Brain microvascular endothelial cell (primary cell): ENCODE measurements around the gene TMEM164.

Experiments
- DNase-seq: peaks from one replicate; pipeline ENCODE4 v3.0.0-alpha.2; 2020
- H3K27ac ChIP-seq: fragments of 250-450 bp; sonication (Bioruptor Pico); 2 replicates; pipeline ENCODE4 v1.5.1; 2020; ENCODE audit warnings: mild to moderate bottlenecking, moderate library complexity
- H3K27me3 ChIP-seq: fragments of 250-450 bp; sonication (Bioruptor Pico); replicated peaks from 2 replicates; pipeline ENCODE4 v1.5.1; 2020; ENCODE audit warnings: mild to moderate bottlenecking
- H3K36me3 ChIP-seq: fragments of 250-450 bp; sonication (Bioruptor Pico); replicated peaks from 2 replicates; pipeline ENCODE4 v1.5.1; 2020; ENCODE audit warnings: mild to moderate bottlenecking
- H3K4me3 ChIP-seq: 2 replicates; pipeline ENCODE4 v1.5.1; 2011; ENCODE audit warnings: low read depth, mild to moderate bottlenecking, control low read depth, low read length, moderate library complexity
- CTCF ChIP-seq: IDR thresholded peaks from 2 replicates; pipeline ENCODE4 v1.5.1; 2011; ENCODE audit warnings: low read depth, mild to moderate bottlenecking, moderate library complexity, low read length, control low read depth, inconsistent platforms; ENCODE audit errors: missing control alignments
- in situ Hi-C: cut with HindIII; loops from 2 replicates; pipeline ENCODE4 v1.10.0; 2017; ENCODE audit warnings: low sequenced_read_pairs, low pct_ligation_motif_present

Gene TMEM164

GRCh38 chrX:110178179-110178865 lies 175.4 kb downstream of the TMEM164 start:
- no peak for TF ChIP-seq CTCF
- Histone ChIP-seq H3K27me3 (no peaks in the 10 kb centered on the region), H3K36me3 (no peaks in the 10 kb centered on the region), H3K27ac (no peak overlapping the region), H3K4me3 (no peak overlapping the region)
- no peak for DNase-seq
- in situ Hi-C loops = no loop called here

GRCh38 chrX:110180176-110180927 lies 177.4 kb downstream of the TMEM164 start:
- no peak for TF ChIP-seq CTCF
- Histone ChIP-seq H3K36me3 (no peaks in the 10 kb centered on the region), H3K27me3 (no peaks in the 10 kb centered on the region), H3K27ac (peak overlapping the region; percentile 81), H3K4me3 (no peak overlapping the region)
- in situ Hi-C loops = no loop called here
- DNase-seq = peak; percentile 67

- in situ Hi-C loops = no loop called here
- Histone ChIP-seq H3K4me3 (no peak overlapping the region), H3K27ac (peak overlapping the region; percentile 81), H3K36me3 (no peaks in the 10 kb centered on the region), H3K27me3 (no peaks in the 10 kb centered on the region)
- TF ChIP-seq CTCF = no peak
- peak; percentile 48 for DNase-seq
Observed at GRCh38 chrX:110180928-110181310, 178.0 kb downstream of the TMEM164 start.

- H3K27me3 ChIP-seq = no peaks in the 10 kb centered on the region
- no peaks in the 10 kb centered on the region for H3K36me3 ChIP-seq
- no peak for TF ChIP-seq CTCF
- no peak overlapping the region for H3K4me3 ChIP-seq
- peak overlapping the region; percentile 81 for H3K27ac ChIP-seq
- in situ Hi-C loops = no loop called here
- DNase-seq = no peak
Observed at GRCh38 chrX:110181459-110182137, 178.7 kb downstream of the TMEM164 start.

GRCh38 chrX:110182362-110182761 lies 179.4 kb downstream of the TMEM164 start:
- no peak overlapping the region for H3K27ac ChIP-seq
- no peak for TF ChIP-seq CTCF
- H3K4me3 ChIP-seq = no peak overlapping the region
- DNase-seq = no peak
- H3K36me3 ChIP-seq = no peaks in the 10 kb centered on the region
- in situ Hi-C loops = no loop called here
- H3K27me3 ChIP-seq = no peaks in the 10 kb centered on the region
